Stimulated activated naive CD4-positive, alpha-beta T cell treated with Interleukin-2 at 50 U/mL for 16 hours (primary cell): ENCODE data around the gene SOBP.

Experiments used
- DNase-seq: peaks from one replicate; lab custom pipeline; 2025; lab: John Stamatoyannopoulos, UW

The SOBP gene

GRCh38 chr6:107616775-107617174 is 126.9 kb downstream of the SOBP start:
- no peak for DNase-seq

GRCh38 chr6:107617341-107617932 is 127.5 kb downstream of the SOBP start:
- DNase-seq = no peak

GRCh38 chr6:107618672-107619071 is 128.8 kb downstream of the SOBP start:
- DNase-seq = peak; percentile 26

GRCh38 chr6:107620732-107621131 is 130.8 kb downstream of the SOBP start:
- DNase-seq = no peak

- DNase-seq = no peak
Measured at GRCh38 chr6:107621229-107621937, 131.5 kb downstream of the SOBP start.

- no peak for DNase-seq
Measured at GRCh38 chr6:107622269-107622668, 132.4 kb downstream of the SOBP start.

- DNase-seq = no peak
Measured at GRCh38 chr6:107624050-107624449, 134.1 kb downstream of the SOBP start.

- no peak for DNase-seq
Measured at GRCh38 chr6:107624541-107624940, 134.6 kb downstream of the SOBP start.

- no peak for DNase-seq
Measured at GRCh38 chr6:107625264-107625663, 135.3 kb downstream of the SOBP start.

GRCh38 chr6:107626645-107627044 is 136.7 kb downstream of the SOBP start:
- no peak for DNase-seq

GRCh38 chr6:107627969-107628368 is 138.1 kb downstream of the SOBP start:
- no peak for DNase-seq

- DNase-seq = no peak
Measured at GRCh38 chr6:107628878-107629277, 139.0 kb downstream of the SOBP start.

GRCh38 chr6:107629548-107630129 is 139.7 kb downstream of the SOBP start:
- DNase-seq = no peak

GRCh38 chr6:107630348-107630977 is 140.5 kb downstream of the SOBP start:
- no peak for DNase-seq

GRCh38 chr6:107632381-107633136 is 142.6 kb downstream of the SOBP start:
- no peak for DNase-seq

- DNase-seq = no peak
Measured at GRCh38 chr6:107633680-107634323, 143.9 kb downstream of the SOBP start.

- DNase-seq = no peak
Measured at GRCh38 chr6:107634324-107635056, 144.6 kb downstream of the SOBP start.

- no peak for DNase-seq
Measured at GRCh38 chr6:107635057-107635515, 145.2 kb downstream of the SOBP start.

GRCh38 chr6:107636486-107636885 is 146.6 kb downstream of the SOBP start:
- no peak for DNase-seq

GRCh38 chr6:107637316-107638315 is 147.7 kb downstream of the SOBP start:
- DNase-seq = no peak
